Measurements from ENCODE around the gene IRF2BPL.
"Not testable (repeated sequence)": the region's sequence is repeated elsewhere in the genome, so short reads cannot be mapped to it uniquely, and the experiment has no call there.

The IRF2BPL gene

GRCh38 chr14:77036484-77037214 lies 8.1 kb upstream of the IRF2BPL start:
- no peak for DNase-seq (ENCODE audit: extremely low read depth in 1 of 2, low read depth in 1 of 2)

DNA sequence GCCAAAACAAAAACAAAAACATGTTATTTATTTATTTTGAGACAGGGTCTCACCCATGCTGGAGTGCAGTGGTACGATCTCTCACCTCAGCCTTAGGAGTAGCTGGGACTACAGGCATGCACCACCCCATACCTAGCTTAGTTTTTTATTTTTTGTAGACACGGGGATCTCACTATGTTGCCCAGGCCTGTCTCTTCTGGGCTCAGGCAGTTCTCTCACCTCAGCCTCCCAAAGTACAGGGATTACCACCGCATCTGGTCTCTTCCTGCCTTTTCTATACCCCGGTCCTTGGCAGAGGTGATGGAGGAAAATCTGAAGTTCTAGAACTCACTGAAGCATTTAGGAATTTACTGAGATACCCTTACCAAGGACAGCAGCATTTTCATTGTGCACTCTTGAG lies 6.8 kb upstream of the IRF2BPL start:
- DNase-seq (ENCODE audit: extremely low read depth in 1 of 2, low read depth in 1 of 2), result no peak

DNA sequence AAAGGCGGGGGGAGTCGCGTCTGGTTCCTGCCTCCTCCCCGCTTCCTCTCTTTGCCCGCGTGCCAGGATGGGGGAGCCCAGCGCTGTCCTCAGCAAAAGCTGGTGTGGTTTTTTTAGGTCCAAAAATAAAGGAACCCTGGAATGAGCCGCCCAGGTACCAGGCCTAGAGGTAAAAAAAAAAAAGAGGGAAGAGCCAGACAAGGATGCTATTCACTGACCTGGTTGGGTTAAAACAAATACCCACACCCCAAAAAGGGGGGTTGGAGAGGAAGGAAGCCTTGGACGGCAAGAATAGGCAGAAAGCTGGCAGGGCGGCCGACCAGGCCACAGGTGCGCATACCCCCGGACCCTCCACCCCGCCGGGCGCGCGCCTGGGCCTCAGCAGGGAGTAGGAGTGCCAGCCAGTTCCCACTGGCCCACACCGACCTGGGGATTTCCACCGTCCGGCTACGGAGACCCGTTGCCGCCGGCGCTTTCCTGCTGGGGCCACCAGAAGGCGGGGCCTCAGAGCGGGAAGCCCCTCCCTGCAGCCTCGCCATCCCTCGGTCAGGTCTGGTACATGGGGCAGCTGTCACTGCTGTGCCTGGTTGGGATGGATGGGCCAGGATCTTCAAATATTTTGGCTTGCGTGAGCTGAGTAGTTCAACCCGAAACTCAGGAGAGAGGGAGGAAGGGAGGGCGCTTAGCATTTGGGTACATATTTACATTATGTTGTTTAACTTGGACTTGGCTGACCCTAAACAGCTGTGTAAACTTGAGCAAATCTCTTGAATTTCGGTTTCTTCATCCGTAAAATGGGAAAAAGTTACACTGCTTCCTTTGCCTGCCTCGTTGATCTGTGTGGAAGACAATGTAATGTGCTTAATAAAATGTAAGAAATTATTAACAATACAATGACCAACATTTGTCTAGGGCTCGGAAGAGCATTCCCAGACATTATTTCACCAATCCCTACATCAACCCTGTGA lies 5.4 kb upstream of the IRF2BPL start:
- DNase-seq (ENCODE audit: extremely low read depth in 1 of 2, low read depth in 1 of 2), result peak; percentile 77 to 86

- peak in 1 of 2 donors; percentile 77 for DNase-seq (ENCODE audit: extremely low read depth in 1 of 2, low read depth in 1 of 2)
Measured at GRCh38 chr14:77032844-77033621, 4.5 kb upstream of the IRF2BPL start.

DNA sequence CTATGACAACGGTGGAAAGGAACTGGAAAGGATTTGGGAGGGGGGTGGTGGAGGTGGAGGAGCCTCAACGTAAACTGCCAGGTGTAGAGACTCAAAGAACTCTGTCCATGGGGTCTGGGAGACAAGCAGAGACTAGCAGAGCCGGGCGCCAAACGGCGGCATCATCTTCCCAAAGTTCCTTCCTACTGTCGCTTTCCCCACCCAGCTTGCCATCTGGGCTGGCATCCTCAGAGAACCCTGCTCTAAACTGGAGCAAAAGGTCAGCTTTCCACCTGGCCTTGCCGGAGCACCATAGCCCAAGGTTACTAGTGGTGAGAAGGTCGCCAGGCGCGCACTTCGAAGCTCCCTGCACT lies 4.0 kb upstream of the IRF2BPL start:
- DNase-seq (ENCODE audit: extremely low read depth in 1 of 2, low read depth in 1 of 2), result no peak

- DNase-seq (ENCODE audit: extremely low read depth in 1 of 2, low read depth in 1 of 2), result no peak
Measured at GRCh38 chr14:77031759-77032490, 3.4 kb upstream of the IRF2BPL start.

DNA sequence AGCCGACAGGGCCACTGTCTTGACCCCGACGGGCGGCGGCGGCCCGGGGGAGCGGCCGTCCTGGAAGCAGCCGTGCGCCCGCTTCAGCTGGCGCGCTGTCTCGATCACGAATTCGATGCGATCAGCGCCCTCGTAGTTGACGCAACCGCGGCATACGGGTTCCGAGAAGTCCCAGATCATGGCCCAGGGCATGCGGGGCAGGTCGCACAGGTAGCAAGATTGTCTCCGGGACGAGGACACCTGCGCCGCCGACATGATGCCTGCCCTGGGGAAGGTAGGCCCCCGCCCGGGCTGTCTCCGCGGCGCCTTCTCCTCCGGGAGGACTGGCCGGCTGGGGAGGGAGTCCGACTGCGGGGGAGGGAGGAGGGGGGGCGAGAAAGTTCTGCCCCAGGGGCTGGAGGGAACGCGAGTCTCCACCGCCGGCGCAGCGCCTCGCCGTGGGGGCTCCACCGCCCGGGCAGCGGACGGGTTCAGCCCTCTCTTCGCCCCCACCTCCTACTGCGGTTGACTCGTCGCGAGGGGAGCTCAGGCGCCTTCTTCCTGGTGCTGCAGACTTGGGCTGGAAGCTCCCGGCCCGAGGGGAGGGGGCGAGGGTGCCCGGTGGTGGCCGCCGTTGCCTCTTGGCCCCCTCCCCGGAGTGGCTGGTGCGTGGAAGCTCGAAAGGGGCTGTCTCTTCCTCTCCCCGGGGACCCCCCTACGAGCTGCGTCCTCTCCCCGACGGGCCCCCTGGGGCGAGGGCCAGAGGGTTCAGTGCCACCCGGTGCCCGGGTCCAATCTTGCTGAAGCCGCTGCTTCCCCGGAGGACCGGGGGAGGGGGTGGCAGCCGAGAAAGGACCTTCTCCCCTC lies 747 bp downstream of the IRF2BPL start:
- DNase-seq (ENCODE audit: extremely low read depth in 1 of 2, low read depth in 1 of 2), result peak in 1 of 2 donors; percentile 47

DNA sequence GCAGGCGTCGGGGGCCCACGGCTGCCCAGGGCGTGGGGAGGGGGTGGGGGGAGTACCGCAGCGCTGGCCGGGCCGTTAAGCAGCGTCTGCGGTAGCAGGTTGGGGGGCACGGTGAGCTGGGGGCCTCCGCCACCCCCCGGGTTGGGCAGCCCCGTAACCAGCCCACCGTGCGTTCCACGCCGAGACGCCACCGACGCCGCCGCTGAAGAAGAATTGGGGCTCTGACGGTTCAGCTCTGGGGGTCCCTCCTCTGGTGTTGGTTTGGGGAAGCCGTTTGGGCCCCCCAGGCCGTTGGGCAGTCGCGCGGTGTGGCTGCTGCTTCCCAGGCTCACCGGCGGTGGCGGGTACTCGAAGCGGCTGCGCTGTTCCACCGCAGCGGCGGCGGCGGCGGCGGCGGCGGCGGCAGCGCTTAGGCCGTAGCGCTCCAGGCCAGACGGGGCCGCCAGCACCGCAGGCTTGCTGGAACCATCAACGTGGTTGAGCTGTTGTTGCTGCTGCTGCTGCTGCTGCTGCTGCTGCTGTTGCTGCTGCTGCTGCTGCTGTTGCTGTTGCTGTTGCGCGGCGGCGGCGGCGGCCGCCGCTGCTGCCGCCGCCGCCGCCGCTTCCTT lies 1.5 kb downstream of the IRF2BPL start:
- peak in 1 of 2 donors; percentile 22 for DNase-seq (ENCODE audit: extremely low read depth in 1 of 2, low read depth in 1 of 2)

GRCh38 chr14:77026166-77026929 lies 2.2 kb downstream of the IRF2BPL start:
- DNase-seq (ENCODE audit: extremely low read depth in 1 of 2, low read depth in 1 of 2), result no peak

DNA sequence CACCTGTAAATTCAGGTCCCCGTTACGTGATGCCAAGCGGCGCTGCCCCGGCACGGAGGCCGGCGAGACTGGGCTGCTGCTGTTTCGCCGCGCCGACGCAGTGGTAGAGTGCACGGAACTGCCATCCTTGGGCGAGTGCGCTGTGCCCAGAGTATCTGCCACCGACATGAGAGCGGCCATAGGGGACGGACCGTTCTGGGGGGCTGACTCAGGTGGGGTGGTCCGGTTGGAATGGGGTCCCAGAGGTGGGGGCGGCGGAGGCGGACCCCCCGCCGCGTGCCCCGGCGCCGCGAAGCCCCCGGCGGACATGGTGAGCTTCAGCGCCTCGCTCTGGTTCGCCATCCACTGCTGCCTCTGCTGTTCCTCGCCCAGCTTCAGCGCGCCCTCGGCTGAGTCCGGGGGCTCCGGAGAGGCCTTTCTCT lies 2.8 kb downstream of the IRF2BPL start:
- no peak for DNase-seq (ENCODE audit: extremely low read depth in 1 of 2, low read depth in 1 of 2)

DNA sequence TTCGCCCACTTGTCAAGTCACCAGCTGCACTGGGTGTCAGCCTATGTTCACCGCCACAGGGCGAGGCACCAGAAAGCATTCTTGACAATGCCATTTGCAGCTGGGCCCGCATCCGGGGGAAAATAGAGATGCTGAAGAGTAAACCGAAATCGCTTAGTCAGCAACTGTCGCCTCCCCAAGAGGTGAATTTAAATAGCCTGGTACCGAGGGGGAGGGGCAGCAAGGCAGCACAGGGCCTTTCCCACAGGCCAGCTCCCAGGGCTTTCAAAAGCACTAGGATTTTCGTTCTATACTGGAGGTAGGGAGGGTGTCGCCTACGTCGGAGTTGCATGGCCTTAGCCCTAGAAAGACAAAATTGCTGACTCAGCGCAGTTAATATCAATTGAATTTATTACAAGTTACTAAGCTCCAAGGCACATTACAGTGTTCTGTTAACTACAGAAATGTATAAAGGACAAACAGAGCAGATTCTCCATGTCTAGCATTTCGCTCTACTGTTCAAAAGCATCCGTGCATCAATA lies 4.3 kb downstream of the IRF2BPL start:
- DNase-seq (ENCODE audit: extremely low read depth in 1 of 2, low read depth in 1 of 2), result no peak

DNA sequence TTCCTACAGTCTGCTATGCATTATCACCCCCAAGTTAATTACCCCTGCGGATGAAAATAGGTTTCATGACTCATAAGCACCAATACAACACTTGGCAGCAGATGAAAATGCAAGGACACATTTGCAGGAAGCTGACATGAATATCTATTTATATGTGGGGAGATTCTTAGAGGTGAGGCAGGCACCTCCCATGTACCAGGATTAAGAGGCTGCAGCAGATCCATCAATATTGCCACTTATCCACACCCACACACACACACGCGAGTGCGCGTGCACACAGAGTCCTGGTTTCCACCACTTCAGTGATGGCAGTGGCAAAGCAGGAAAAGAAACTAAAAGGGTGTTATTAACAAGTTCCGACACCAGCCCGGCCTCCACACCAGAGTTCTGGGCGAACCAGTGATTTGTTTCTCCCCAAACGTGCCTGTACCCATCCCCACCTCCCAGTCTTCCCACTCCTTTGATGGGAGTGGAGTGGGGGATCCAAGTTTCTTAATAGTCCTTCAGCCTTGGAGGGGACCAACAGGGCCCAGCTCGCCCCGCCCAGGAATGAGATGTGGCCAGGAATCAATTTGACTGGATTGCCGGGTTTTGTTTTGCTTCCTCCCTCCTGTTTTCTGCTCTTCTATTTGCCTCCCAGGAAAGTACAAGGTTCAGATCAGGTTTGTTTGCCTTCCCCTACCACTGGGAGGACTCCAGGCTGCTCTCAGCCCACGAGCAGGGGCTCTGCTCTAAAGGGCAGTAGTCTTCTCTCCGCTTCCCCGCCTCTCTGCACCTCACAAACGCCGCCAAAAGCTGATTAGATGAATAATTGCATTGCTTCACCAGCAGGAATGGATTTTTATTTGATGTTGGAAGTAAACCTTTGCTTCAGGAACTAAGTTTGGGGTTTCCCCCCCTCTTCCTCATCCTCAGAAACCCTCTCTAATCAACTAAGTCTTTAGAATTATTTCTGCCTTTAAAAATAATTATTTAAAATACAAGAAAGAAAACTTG lies 5.2 kb downstream of the IRF2BPL start:
- DNase-seq (ENCODE audit: extremely low read depth in 1 of 2, low read depth in 1 of 2), result no peak

- no peak for DNase-seq (ENCODE audit: extremely low read depth in 1 of 2, low read depth in 1 of 2)
Measured at GRCh38 chr14:77022236-77022852, 6.2 kb downstream of the IRF2BPL start.

- DNase-seq (ENCODE audit: extremely low read depth in 1 of 2, low read depth in 1 of 2), result not testable (repeated sequence)
Measured at GRCh38 chr14:77021424-77021823, 7.1 kb downstream of the IRF2BPL start.

DNA sequence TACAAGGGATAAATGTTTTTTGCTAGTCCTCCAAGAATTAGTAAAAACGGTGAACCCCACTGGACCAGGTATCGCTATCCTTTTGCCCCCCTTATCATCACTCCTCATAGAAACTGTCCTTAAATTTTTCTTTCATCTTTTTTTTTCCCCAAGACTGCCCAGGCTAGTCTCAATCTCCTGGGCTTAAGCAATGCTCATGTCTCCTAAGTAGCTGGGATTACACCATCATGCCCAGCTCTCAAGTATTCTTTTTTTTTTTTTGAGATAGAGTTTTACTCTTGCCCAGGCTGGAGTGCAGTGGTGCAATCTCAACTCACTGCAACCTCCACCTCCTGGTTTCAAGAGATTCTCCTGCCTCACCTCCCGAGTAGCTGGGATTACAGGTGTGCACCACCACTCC lies 9.7 kb downstream of the IRF2BPL start:
- DNase-seq (ENCODE audit: extremely low read depth in 1 of 2, low read depth in 1 of 2), result no peak

DNA sequence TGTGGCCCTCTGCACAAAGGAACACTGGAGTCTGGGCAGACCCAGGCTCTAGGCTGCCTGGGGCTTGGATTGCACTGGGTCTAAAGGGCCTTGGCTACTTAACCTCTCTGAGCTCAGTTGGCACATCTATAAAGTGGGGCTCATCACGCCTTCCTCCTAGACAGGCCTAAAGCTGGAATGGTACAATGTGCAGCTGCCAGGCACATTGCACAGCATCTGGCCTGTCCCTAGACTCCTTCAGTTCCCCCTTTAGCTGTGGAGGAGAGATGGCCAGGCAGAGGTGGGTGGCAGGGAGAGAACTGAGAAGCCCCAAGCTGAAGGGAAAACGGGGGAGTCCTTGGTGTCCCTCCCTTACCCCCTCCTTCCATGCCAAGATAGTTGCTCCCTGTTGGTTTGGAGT lies 10.8 kb downstream of the IRF2BPL start:
- no peak for DNase-seq (ENCODE audit: extremely low read depth in 1 of 2, low read depth in 1 of 2)

- DNase-seq (ENCODE audit: extremely low read depth in 1 of 2, low read depth in 1 of 2), result no peak
Measured at GRCh38 chr14:77014734-77015133, 13.8 kb downstream of the IRF2BPL start.

Measured in stimulated activated CD8-positive, alpha-beta memory T cell treated with anti-CD3 and anti-CD28 coated beads, Interleukin-7, amount 100 ng/mL, for 48 hours (primary cell).